Measurements from ENCODE around the gene CFAP53. TPM values are rescaled to one million over a fixed set of nuclear protein-coding genes. Genes with fewer than 3 reads are reported as not detected.

Gene CFAP53
- total and polyA plus RNA-seq, 2 of the 13 experiments (the other 11 are each of a cell fraction or from before 2014, with no cell fraction given) = 0.05 to 0.07 TPM

GRCh38 chr18:50281295-50281971 is 15.1 kb upstream of the CFAP53 start, which contains the start of gene MBD1 (continued):
- TF ChIP-seq ZNF772 (CRISPR knock-in tag; IDR thresholded peaks at IDR 0.05) (peak; percentile 59; the same call in 1 of the 2 replicates), ZBTB46 (CRISPR knock-in tag; IDR thresholded peaks at IDR 0.05; ENCODE audit: borderline replicate concordance) (peak; percentile 27; the same call in 1 of the 2 replicates), ZMYM3 (CRISPR knock-in tag; IDR thresholded peaks at IDR 0.05) (no peak; the same call in 1 of the 2 replicates), MED1 (CRISPR knock-in tag; IDR thresholded peaks at IDR 0.05) (peak; percentile 56; the same call in 1 of the 2 replicates), ZNF343 (CRISPR knock-in tag; IDR thresholded peaks at IDR 0.05) (peak; percentile 55; the same call in 1 of the 2 replicates), FOXA3 (CRISPR knock-in tag; IDR thresholded peaks at IDR 0.05) (peak; percentile 41), ZFP82 (CRISPR knock-in tag; IDR thresholded peaks at IDR 0.05; ENCODE audit: borderline replicate concordance) (0 out of 2 replicates have a peak, but pooled peaks have one; percentile 36), TCF12 (IDR thresholded peaks at IDR 0.05) (no peak), TCF12 (CRISPR knock-in tag; IDR thresholded peaks at IDR 0.05) (0 out of 2 replicates have a peak, but pooled peaks have one; percentile 47), TERF1 (CRISPR knock-in tag; IDR thresholded peaks at IDR 0.05) (peak; percentile 76; the same call in 1 of the 2 replicates), POGK (CRISPR knock-in tag; conservative IDR thresholded peaks at IDR 0.05) (peak; percentile 57; the same call in 1 of the 2 replicates), ZFYVE20 (CRISPR knock-in tag; IDR thresholded peaks at IDR 0.05; ENCODE audit: borderline replicate concordance, low read depth) (no peak), CREM (IDR thresholded peaks at IDR 0.05) (peak; percentile 91), CREM (CRISPR knock-in tag; IDR thresholded peaks at IDR 0.05) (no peak), TEAD2 (CRISPR knock-in tag; IDR thresholded peaks at IDR 0.05) (no peak), ZNF564 (CRISPR knock-in tag; IDR thresholded peaks at IDR 0.05) (peak; percentile 48; the same call in 1 of the 2 replicates), ZMYM4 (CRISPR knock-in tag; IDR thresholded peaks at IDR 0.05) (peak; percentile 93), NFYB (CRISPR knock-in tag; IDR thresholded peaks at IDR 0.05) (peak; percentile 72), ZNF350 (CRISPR knock-in tag; IDR thresholded peaks at IDR 0.05; ENCODE audit: borderline replicate concordance, low read depth) (peak; percentile 57; the same call in 1 of the 2 replicates), ZBTB21 (CRISPR knock-in tag; IDR thresholded peaks at IDR 0.05) (peak; percentile 56; the same call in 1 of the 2 replicates), HOXA9 (CRISPR knock-in tag; IDR thresholded peaks at IDR 0.05; ENCODE audit: borderline replicate concordance) (0 out of 2 replicates have a peak, but pooled peaks have one; percentile 55)
- TF ChIP-seq, protein P1, sequence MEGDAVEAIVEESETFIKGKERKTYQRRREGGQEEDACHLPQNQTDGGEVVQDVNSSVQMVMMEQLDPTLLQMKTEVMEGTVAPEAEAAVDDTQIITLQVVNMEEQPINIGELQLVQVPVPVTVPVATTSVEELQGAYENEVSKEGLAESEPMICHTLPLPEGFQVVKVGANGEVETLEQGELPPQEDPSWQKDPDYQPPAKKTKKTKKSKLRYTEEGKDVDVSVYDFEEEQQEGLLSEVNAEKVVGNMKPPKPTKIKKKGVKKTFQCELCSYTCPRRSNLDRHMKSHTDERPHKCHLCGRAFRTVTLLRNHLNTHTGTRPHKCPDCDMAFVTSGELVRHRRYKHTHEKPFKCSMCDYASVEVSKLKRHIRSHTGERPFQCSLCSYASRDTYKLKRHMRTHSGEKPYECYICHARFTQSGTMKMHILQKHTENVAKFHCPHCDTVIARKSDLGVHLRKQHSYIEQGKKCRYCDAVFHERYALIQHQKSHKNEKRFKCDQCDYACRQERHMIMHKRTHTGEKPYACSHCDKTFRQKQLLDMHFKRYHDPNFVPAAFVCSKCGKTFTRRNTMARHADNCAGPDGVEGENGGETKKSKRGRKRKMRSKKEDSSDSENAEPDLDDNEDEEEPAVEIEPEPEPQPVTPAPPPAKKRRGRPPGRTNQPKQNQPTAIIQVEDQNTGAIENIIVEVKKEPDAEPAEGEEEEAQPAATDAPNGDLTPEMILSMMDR (CRISPR knock-in tag; IDR thresholded peaks at IDR 0.05) = peak; percentile 66
- TF ChIP-seq, protein P2, sequence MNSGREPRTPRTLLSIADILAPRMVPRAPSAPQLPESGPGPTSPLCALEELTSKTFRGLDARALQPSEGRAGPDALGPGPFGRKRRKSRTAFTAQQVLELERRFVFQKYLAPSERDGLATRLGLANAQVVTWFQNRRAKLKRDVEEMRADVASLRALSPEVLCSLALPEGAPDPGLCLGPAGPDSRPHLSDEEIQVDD (CRISPR knock-in tag; IDR thresholded peaks at IDR 0.05; ENCODE audit: borderline replicate concordance) = peak; percentile 86; the same call in 1 of the 2 replicates
